BLaER1 (cell line): ENCODE results near the gene LIMA1.

Experiments
- H3K27ac ChIP-seq: shearing (Covaris generic); formaldehyde crosslinking; 2 replicates; pipeline ENCODE4 v1.8.1; 2022
- H3K27me3 ChIP-seq: shearing (Covaris generic); formaldehyde crosslinking; 2 replicates; pipeline ENCODE4 v1.8.1; 2022
- H3K36me3 ChIP-seq: shearing (Covaris generic); formaldehyde crosslinking; 2 replicates; pipeline ENCODE4 v1.8.1; 2022
- H3K4me1 ChIP-seq: shearing (Covaris generic); formaldehyde crosslinking; 2 replicates; pipeline ENCODE4 v1.8.1; 2022
- H3K4me2 ChIP-seq: shearing (Covaris generic); formaldehyde crosslinking; 2 replicates; pipeline ENCODE4 v1.8.1; 2022
- H3K4me3 ChIP-seq: shearing (Covaris generic); formaldehyde crosslinking; 2 replicates; pipeline ENCODE4 v1.8.1; 2022
- H3K9ac ChIP-seq: shearing (Covaris generic); formaldehyde crosslinking; 2 replicates; pipeline ENCODE4 v1.8.1; 2022
- H3K9me3 ChIP-seq: shearing (Covaris generic); formaldehyde crosslinking; 2 replicates; pipeline ENCODE4 v1.8.1; 2022
- H4K20me1 ChIP-seq: shearing (Covaris generic); formaldehyde crosslinking; 2 replicates; pipeline ENCODE4 v1.8.1; 2022
- Cebpa-rat ChIP-seq: shearing (Covaris generic); IDR thresholded peaks from 2 replicates; pipeline ENCODE4 v1.8.1; 2022

LIMA1 gene

GRCh38 chr12:50265770-50266524, 17.4 kb downstream of the LIMA1 start:
- Histone ChIP-seq H3K27me3 (no peaks in the 10 kb centered on the region), H3K9ac (no peak overlapping the region), H3K4me1 (no peaks in the 10 kb centered on the region), H3K4me2 (no peak overlapping the region), H3K27ac (no peak overlapping the region), H4K20me1 (no peaks in the 10 kb centered on the region), H3K36me3 (no peaks in the 10 kb centered on the region), H3K4me3 (no peak overlapping the region), H3K9me3 (peaks cover 4% of the 10 kb centered on the region; the same call in 1 of the 2 replicates)
- TF ChIP-seq Cebpa-rat, result no peak

DNA sequence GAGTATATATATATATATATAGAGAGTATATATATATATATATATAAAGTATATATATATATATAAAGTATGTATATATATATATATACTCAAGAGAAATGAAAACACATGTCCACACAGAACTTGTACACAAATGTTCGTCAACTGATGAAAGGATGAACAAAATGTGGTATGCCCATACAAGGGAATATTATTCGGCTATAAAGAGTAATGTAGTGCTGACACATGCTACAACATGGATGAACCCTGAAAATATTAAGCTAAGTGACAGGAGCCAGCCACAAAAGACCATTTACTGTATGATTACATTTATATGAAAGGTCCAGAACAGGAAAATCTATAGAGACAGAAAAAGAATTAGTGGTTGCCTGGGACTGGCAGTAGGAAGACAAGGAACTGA, 19.5 kb downstream of the LIMA1 start:
- H3K36me3 ChIP-seq, result no peaks in the 10 kb centered on the region
- H3K9me3 ChIP-seq, result peaks cover 4% of the 10 kb centered on the region; the same call in 1 of the 2 replicates
- H3K27ac ChIP-seq, result no peak overlapping the region
- no peak overlapping the region for H3K4me3 ChIP-seq
- H3K27me3 ChIP-seq, result no peaks in the 10 kb centered on the region
- peaks cover 7% of the 10 kb centered on the region for H3K4me1 ChIP-seq
- H4K20me1 ChIP-seq, result no peaks in the 10 kb centered on the region
- H3K4me2 ChIP-seq, result no peak overlapping the region
- H3K9ac ChIP-seq, result no peak overlapping the region
- no peak for TF ChIP-seq Cebpa-rat

GRCh38 chr12:50261654-50262053, 21.7 kb downstream of the LIMA1 start:
- TF ChIP-seq Cebpa-rat, result no peak
- H3K9me3 ChIP-seq, result peaks cover 4% of the 10 kb centered on the region; the same call in 1 of the 2 replicates
- H3K36me3 ChIP-seq, result no peaks in the 10 kb centered on the region
- peaks cover 15% of the 10 kb centered on the region for H3K4me1 ChIP-seq
- no peak overlapping the region for H3K4me3 ChIP-seq
- H3K9ac ChIP-seq, result no peak overlapping the region
- no peaks in the 10 kb centered on the region for H4K20me1 ChIP-seq
- H3K27me3 ChIP-seq, result no peaks in the 10 kb centered on the region
- H3K4me2 ChIP-seq, result no peak overlapping the region
- H3K27ac ChIP-seq, result no peak overlapping the region

GRCh38 chr12:50258167-50258551, 25.2 kb downstream of the LIMA1 start:
- Histone ChIP-seq H3K27ac (no peak overlapping the region), H3K36me3 (no peaks in the 10 kb centered on the region), H3K9ac (no peak overlapping the region), H4K20me1 (no peaks in the 10 kb centered on the region), H3K4me2 (peak overlapping the region; percentile 20; the same call in 1 of the 2 replicates), H3K9me3 (no peaks in the 10 kb centered on the region), H3K27me3 (no peaks in the 10 kb centered on the region), H3K4me1 (peaks cover 21% of the 10 kb centered on the region), H3K4me3 (no peak overlapping the region)
- no peak for TF ChIP-seq Cebpa-rat

GRCh38 chr12:50257236-50258166, 25.8 kb downstream of the LIMA1 start:
- TF ChIP-seq Cebpa-rat, result no peak
- Histone ChIP-seq H3K4me2 (no peak overlapping the region), H4K20me1 (no peaks in the 10 kb centered on the region), H3K27me3 (no peaks in the 10 kb centered on the region), H3K27ac (no peak overlapping the region), H3K4me1 (peaks cover 21% of the 10 kb centered on the region), H3K4me3 (no peak overlapping the region), H3K9ac (no peak overlapping the region), H3K36me3 (no peaks in the 10 kb centered on the region), H3K9me3 (no peaks in the 10 kb centered on the region)

- Histone ChIP-seq H3K4me2 (no peak overlapping the region), H3K4me1 (peaks cover 21% of the 10 kb centered on the region), H3K9me3 (no peaks in the 10 kb centered on the region), H3K4me3 (no peak overlapping the region), H3K9ac (no peak overlapping the region), H3K27ac (no peak overlapping the region), H3K27me3 (no peaks in the 10 kb centered on the region), H3K36me3 (no peaks in the 10 kb centered on the region), H4K20me1 (no peaks in the 10 kb centered on the region)
- TF ChIP-seq Cebpa-rat, result no peak
These were observed 26.6 kb downstream of the LIMA1 start for GRCh38 chr12:50256761-50257160.

GRCh38 chr12:50252977-50253602, 30.2 kb downstream of the LIMA1 start:
- Histone ChIP-seq H3K9me3 (no peaks in the 10 kb centered on the region), H4K20me1 (no peaks in the 10 kb centered on the region), H3K27ac (no peak overlapping the region), H3K36me3 (no peaks in the 10 kb centered on the region), H3K27me3 (no peaks in the 10 kb centered on the region), H3K4me1 (peaks cover 9% of the 10 kb centered on the region), H3K4me2 (no peak overlapping the region), H3K4me3 (no peak overlapping the region), H3K9ac (no peak overlapping the region)
- no peak for TF ChIP-seq Cebpa-rat

- Histone ChIP-seq H3K9ac (no peak overlapping the region), H3K27ac (no peak overlapping the region), H3K4me3 (no peak overlapping the region), H3K9me3 (no peaks in the 10 kb centered on the region), H3K4me2 (no peak overlapping the region), H3K27me3 (no peaks in the 10 kb centered on the region), H3K4me1 (peaks cover 6% of the 10 kb centered on the region; the same call in 1 of the 2 replicates), H3K36me3 (no peaks in the 10 kb centered on the region), H4K20me1 (no peaks in the 10 kb centered on the region)
- no peak for TF ChIP-seq Cebpa-rat
These were observed 31.6 kb downstream of the LIMA1 start for GRCh38 chr12:50251619-50252252.

DNA sequence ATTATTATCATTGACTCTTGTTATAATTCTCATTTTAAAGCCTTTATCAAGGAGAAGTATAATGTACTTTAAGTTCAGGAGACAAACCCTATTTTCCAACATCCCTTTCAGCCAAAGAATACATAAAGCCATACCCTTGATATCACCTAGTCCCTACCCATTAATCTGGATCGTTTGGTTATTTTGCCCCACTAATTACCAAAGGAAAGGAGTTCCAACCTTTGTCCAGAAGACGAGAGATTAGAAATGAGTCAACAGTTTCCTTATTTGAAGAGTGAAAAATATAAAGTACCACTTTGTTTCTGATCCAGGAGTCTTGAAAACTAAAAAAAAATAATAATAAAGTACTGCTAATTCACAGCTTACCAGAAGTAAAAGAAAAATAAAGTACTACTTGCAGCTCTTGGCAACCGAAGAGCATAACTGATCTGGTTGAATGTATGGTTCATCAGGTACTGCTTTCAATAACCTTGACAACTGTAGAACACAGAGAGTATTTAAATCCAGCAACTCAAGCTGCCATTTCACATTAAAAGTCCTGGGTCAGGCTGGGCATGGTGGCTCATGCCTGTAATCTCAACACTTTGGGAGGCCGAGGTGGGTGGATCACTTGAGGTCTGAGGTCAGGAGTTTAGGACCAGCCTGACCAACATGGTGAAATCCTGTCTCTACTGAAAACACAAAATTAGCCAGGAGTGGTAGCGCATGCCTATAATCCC, 33.7 kb downstream of the LIMA1 start:
- Histone ChIP-seq H3K27me3 (no peaks in the 10 kb centered on the region), H3K4me1 (peaks cover 6% of the 10 kb centered on the region; the same call in 1 of the 2 replicates), H3K27ac (no peak overlapping the region), H3K9ac (no peak overlapping the region), H3K4me3 (no peak overlapping the region), H3K4me2 (no peak overlapping the region), H3K9me3 (no peaks in the 10 kb centered on the region), H4K20me1 (no peaks in the 10 kb centered on the region), H3K36me3 (no peaks in the 10 kb centered on the region)
- TF ChIP-seq Cebpa-rat, result no peak
